NCI-H226 (cell line): ENCODE results near the gene IL36B.

ENCODE experiments used
- DNase-seq: peaks from one replicate; pipeline ENCODE4 v3.0.0-alpha.2; 2015

IL36B gene

DNA sequence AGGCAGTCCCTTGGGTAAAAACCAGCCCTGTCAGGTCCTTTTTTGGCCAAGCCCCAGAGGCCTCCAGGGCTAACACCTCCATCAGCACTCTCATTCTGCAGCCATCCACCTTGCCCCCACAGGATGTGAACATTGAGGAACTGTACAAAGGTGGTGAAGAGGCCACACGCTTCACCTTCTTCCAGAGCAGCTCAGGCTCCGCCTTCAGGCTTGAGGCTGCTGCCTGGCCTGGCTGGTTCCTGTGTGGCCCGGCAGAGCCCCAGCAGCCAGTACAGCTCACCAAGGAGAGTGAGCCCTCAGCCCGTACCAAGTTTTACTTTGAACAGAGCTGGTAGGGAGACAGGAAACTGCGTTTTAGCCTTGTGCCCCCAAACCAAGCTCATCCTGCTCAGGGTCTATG lies 22.4 kb upstream of the IL36B start:
- DNase-seq = no peak

DNA sequence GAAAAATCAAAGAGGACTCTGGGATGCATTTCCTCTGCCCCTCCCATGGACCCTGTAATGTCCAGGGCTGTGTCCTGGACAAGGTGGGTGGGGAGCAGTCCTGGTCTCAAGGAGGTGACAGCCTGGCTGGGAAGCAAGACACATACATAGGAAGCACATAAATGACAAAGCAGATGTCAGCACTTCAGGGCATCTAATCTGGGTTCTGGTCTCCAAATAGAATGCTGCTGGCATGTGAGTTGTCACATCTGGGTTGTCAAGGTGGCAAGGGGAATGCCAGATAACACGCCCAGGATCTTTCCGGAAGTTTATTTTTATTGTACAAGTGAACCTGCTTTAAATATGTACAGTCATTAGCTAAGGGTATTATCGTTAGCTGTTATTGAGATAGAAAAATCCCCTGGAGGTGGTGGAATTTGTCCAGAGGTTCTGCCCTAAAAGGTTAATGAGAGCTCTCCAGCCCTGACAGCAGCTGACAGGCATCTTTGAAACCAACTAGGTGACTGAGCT lies 20.7 kb upstream of the IL36B start:
- no peak for DNase-seq

DNA sequence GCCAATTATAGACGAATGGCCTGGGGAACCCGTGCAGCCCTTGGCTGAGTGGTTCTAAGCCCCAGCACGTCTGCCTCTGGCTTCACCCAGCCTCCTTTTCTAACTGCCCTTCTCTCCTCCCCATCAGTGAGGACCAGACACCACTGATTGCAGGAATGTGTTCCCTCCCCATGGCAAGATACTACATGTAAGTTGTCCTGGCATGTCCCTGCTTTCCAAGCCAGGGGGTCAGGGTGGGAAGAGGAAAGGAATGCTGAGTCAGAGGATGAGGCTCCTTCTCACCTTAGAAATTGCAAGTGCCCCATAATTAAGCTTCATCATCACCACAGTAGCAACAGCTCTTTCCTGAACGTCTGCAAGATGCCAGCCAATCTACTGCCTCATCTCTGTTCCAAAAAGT lies 19.9 kb upstream of the IL36B start:
- no peak for DNase-seq

DNA sequence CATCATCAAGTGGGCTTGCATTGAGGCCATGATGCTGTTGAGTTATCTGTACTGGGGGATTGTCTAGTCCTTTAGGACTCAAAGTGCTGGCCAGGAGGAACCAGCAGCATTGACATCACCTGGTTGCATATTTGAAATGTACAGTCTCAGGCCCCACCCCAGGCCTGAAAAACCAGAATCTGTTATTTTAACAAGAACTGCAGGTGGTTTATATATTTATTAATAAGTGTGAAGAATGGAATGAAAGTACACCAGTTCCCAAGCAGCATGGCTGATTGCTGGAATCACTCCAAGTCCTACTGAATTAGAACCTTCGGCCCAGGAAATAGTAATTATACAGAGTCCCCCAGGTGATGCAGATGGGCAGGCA lies 17.9 kb upstream of the IL36B start:
- no peak for DNase-seq

DNA sequence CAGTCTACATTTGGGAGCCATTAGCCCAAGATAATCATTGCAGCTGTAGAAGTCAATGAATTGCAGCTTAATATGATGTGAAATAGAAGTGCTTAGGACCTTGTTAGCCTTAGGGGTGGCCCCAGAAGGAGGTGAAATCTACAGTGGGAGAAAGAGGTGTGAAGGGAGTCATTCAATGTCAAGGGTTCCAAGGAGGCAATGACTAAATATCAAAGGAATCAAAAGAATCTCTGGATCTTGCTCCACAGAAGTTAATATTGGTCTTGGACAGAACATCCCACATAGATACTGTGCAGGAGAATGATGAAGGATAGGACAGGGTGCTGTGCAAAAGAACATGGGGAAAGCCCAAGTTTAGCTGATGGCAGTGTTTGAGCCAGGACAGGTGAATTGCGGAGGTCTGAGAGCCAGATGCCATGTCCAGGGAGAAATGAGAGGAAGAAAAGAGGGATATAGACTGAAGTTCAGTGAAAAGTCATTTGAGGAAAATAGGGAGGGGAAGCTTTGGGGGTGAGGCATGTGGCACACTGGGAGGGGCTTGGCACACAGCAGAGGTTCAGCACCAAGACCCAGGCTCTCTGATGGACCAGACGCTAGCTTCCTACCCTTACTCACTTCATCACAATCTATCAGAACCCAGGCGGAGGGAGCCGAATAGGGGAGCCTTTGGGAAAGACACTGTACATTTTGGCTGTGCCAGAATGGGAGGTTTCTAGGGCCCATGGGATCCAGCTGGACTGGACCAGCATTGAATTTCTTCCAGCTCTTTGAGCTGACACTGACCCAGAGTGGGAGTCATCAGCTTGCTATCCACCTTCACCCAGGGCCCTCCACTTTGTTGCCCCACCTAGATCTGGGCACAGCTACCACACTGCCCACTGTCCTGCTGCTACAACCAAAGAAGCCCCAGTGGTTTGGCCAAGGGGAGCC lies 17.3 kb upstream of the IL36B start:
- DNase-seq = peak; percentile 73

DNA sequence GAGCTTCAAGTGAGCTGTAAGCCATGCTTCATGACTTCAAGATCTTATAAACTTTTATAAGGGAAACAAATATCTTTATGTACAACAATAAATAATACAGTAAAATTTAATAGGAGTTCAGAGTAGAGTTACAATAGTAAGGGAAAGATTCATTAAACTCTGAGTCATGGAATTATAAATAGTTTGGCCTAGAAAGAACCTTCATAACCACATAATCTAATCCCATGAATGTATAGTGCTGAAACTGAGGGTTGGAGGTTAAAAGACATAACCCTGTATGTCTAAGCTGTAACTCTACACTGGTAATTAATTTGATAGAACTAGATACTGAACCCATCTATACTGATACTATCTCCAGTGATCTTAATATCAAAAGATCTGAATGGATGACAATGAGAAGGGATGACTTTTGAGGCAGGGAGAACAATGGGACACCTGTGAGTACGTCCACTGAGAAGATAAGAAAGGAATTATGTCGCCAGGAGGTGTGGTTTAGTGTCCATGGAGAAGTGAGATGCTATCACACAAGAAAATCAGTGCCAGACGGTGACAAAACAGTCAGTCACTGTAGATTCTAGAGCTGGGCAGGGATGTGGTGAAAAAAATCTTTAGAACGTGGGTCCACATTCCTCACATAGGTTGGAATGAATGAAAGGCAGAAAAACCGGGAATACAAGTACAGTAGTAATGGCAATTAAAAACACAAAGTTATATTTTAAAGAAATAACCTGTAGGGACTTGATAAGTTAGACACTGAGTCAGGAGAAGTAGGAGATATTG lies 16.2 kb upstream of the IL36B start:
- DNase-seq = peak; percentile 6

DNA sequence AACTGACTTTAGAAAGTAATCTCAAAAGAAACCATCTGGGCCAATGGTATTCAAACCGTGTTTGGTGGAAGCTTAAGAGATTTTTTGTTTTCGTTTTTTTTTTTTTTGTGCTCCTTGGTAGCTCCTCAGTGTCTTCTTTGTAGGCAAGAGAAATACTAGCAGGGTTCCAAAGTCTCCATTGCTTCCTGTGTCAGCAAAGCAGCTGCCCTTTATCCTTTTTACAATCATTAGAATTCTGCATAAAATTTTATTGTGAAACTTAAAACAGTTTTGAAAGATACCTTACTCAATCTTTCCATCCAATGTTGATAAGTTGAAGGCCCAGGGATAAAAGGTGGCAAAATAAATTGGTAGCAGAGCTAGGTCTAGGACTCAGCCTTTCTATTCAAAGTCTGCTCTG lies 15.6 kb upstream of the IL36B start:
- no peak for DNase-seq

DNA sequence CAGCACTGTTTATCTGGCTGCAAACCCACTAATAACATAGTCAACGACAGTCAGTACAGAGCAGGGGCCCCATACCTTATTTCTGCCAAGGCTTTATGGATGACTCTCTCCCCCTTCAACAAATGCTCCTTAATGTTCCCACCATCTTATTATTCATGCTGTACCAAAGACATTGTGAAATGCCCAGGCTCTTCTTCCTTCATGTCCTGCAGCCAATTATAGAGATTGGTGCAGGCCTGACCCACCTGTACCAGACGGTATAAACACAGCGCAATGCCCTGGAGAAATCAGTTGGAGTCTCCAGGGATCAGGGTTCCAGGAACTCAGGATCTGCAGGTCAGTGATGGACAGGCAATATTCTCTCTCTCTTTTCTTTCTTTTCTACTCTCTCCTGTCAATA lies 15.0 kb upstream of the IL36B start, which contains the start of gene IL1F10:
Gene IL1F10 (plus strand): TSS at position 290 of the 400 bp plus-strand sequence. CDS start 4,769 bp downstream, outside the sequence.
- DNase-seq = no peak

DNA sequence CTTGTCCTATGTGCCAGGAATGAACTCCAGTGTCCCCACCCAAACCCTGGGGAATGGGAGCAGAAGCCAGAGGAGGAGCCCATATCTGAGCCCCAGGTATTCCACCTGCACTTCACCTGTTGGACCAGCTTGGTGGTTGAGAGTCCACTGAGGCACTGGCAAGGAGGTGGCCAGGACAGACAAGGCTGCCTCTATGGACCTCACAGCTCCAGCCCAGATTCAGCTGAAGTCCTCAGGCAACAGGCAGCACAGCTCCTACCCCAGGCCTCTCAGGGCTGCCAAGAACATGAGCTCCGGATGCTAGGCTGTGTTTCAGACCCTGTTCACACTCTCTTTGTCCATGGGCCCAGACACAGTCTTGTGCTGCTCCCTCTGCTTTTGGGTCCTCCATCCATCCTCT lies 12.2 kb upstream of the IL36B start:
- DNase-seq = no peak

DNA sequence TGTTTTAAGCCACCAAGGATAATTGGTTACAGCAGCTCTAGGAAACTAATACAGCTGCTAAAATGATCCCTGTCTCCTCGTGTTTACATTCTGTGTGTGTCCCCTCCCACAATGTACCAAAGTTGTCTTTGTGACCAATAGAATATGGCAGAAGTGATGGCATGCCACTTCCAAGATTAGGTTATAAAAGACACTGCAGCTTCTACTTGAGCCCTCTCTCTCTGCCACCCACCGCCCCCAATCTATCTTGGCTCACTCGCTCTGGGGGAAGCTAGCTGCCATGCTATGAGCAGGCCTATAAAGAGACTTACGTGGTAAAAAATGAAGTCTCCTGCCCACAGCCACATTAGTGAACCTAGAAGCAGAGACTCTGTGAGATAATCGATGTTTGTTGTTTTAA lies 11.6 kb upstream of the IL36B start:
- DNase-seq = no peak

DNA sequence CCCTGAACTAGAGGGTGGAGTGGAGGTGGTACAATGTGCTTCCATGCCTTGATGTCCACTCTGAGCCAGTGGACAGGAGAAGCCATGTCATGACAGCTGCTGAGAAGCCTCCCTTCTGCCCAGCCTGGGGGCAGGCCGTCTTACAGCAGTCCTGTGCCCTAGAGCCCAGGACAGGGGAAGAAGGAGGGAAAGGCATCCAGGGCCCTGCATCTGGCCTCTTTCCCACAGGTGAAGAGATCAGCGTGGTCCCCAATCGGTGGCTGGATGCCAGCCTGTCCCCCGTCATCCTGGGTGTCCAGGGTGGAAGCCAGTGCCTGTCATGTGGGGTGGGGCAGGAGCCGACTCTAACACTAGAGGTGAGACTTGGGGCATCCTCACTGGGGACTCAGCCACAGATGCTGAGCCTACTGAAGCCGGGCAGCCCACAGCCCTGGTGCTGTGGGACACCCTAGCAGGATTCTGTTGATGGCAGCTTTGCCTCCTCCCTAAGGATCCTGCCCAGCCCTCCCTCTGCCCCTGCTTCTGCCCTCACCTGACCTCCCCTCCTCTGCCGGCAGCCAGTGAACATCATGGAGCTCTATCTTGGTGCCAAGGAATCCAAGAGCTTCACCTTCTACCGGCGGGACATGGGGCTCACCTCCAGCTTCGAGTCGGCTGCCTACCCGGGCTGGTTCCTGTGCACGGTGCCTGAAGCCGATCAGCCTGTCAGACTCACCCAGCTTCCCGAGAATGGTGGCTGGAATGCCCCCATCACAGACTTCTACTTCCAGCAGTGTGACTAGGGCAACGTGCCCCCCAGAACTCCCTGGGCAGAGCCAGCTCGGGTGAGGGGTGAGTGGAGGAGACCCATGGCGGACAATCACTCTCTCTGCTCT lies 9.5 kb upstream of the IL36B start:
- no peak for DNase-seq

DNA sequence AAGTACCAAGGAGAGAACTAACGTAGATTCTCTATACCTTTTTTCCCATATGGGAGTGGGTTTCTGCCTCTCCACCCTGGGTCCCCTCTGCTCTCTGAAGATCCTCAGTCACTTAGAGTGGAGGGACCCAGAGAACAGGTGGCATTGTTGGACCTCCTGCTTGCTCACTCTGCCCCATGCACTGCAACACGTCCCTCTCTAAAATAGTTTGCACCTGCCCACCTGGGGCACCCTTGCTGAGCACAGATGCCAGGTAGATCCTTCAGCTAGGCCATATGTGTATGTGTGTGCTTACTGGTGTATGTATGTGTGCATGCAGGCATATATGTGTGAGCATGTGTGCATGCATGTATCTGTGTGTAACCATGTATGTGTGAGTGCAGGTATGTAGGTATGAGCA lies 8.6 kb upstream of the IL36B start:
- DNase-seq = no peak

DNA sequence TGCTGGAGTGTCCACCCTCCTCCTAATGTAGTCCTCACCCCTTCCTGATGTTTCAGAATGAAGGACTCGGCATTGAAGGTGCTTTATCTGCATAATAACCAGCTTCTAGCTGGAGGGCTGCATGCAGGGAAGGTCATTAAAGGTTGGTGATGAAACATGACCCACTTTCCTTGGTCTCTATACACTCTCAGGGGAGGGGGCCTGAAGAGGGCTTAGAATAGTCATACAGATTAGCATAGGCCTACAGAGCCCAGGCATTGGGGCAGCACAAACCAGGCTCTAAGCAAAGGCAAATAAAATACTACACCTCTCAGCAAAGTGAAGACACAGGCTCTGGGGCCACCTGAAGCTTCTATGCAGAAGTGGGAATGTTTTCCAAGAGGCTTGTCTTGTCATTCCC lies 8.1 kb upstream of the IL36B start:
- no peak for DNase-seq

DNA sequence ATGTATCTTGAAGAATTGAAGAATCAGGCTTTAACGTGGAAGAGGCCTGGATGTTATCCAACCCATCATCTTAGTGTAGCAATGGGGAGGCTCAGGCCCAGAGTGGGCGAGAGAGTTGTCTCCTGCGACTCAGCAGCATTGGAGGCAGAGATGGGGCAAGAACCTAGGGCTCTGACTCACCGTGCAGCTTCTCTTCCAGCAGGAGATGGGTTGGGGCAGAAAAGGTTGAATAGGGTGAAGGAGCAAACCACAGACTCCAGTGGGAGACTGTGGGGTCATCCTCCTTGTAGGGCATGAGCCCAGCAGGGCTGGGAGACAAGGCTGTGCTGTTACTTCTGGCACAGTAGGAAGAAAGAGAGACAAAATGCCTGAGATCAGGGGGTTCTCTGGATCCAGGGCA lies 7.7 kb upstream of the IL36B start:
- no peak for DNase-seq

DNA sequence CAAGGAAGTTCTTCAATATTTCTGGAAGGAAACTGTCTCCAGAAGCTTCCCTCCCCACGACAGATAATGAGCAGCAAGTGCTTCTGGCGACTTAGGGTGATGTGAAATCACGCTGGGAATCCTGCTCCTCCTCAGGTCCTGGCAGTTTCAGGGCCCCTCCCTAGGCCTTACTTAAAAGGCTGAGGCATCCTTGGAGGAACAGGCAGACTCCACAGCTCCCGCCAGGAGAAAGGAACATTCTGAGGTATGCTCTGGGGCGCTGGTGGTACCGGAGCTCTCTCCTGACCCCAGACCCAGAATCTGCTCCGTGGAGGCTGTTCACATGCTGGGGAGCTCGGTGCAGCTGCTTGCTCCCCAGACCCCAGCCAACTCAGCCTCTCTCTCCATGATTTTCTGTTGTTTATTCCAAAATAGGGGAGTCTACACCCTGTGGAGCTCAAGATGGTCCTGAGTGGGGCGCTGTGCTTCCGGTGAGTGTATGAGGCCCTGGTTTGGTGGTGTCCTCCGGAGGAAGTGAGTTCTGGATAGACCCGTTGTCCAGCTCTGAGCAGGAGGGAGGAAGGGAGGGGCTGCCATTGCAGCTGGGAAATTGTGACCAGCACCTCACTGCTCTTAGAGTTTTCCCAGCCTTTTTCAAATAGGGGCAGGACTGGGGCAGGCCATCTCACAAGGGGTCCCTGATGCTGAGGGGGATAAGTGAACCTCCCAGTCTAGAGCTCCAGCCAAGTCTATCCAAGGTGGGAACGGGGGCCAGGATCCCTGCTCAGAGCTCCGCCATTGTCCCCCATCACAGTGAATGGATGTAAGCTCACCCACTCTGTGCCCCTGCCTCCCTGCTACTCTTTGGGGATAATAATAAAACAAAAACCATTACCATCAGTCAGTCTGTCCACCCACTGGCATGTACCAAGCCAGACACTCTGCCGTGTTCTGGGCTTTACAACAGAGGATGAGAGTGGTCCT lies 6.6 kb upstream of the IL36B start, which contains the start of gene IL36RN:
Gene IL36RN (plus strand): TSS at position 201 of the 963 bp plus-strand sequence. CDS start 241 bp downstream, at position 442.
- DNase-seq = no peak

DNA sequence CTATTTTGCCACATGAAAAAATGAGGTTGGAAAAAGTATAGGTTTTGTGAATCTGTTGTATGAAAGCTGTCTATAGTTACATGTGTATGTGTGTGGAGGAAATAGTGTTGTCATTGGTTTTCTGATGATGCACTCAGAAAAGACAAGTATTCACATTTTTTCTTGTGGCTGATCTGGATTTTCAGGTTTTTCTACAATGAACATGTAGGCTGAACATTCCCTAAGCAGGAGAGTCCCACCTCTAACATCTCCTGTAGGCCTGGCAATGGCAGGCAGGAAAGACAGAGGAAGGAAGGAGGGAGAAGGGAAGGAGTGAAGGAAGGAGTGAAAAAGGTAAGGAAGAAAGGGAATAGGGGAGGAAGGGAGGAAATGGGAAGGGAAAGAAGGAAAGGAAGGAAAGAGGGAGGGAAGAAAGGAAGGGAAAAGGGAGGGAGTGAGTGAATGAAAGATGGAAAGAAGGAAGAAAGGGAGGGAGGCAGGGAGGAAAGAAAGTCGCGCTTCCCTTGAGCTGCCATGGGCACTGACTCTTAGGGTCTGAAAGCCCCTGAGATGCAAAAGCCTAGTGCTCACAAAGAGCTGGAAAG lies 5.8 kb upstream of the IL36B start:
- DNase-seq = no peak

DNA sequence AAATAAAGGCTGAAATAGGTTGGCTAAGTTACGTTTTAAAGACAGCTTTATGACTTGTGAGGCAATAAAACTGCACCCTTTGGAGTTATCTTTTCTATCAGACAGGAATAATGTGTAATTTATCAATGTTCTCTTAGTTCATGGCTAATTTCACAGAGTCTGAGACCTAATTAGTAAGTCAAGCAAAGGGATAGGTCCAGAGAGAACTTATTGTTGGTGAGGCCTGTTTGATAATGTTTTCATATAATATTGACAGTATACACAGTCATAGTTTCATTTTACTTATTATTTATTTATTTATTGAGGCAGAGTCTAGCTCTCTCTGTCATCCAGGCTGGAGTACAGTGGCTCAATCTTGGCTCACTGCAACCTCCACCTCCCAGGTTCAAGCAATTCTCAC lies 4.5 kb upstream of the IL36B start:
- DNase-seq = no peak

DNA sequence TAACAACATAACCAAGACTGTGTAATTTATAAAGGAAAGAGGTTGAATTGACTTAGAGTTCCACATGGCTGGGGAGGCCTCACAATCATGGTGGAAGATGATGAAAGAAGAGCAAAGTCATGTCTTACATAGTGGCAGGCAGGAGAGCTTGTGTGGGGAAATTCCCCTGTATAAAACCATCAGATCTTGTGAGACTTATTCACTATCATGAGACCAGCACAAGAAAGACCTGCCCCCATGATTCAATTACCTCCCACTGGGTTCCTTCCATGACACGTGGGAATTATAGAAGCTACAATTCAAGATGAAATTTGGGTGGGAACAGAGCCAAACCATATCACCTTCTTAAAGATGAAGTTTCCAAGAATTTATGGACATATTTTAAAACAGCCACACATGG lies 3.9 kb upstream of the IL36B start:
- DNase-seq = no peak

DNA sequence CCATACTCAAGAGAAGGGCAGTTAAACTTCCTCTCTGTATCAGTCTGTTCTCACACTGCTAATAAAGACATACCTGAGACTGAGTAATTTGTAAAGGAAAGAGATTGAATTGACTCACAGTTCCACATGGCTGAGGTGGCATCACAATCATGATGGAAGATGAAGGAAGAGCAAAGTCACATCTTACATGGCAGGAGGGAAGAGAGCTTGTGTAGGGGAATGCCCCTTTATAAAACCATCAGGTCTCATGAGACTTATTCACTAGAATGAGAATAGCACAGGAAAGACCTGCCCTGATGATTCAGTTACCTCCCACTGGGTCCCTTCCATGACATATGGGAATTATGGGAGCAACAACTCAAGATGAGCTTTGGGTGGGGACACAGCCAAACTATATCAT lies 1.4 kb upstream of the IL36B start:
- DNase-seq = no peak

DNA sequence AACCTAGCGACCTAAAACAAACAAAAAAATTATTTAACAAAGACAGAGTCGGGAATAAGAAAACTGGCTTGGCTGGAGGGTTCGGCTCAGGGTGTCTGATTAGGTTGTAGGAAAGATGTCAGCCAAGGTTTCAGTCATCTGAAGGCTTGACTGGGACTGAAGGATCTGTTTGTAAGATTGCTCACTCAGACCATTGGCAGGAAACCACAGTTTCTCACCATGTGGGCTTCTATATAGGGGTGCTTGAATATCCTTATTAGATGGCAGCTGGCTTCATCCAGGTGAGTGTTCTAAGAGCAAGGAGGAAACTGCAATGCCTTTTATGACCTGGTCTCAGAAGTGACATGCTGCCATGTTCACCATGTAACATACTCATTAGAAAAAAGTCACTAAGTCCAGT lies 999 bp upstream of the IL36B start:
- no peak for DNase-seq
